Erythroblast (primary cell): ENCODE results near the gene GPR42.

Experiments
- GATA1 ChIP-seq: IDR thresholded peaks from 2 replicates; pipeline ENCODE4 v1.6.1; 2011; ENCODE audit warnings: low read depth, mild to moderate bottlenecking, control low read depth, low read length, moderate library complexity
- POLR2A ChIP-seq: IDR thresholded peaks from 2 replicates; pipeline ENCODE4 v1.6.1; 2011; ENCODE audit warnings: mild to moderate bottlenecking, low read length

- TF ChIP-seq POLR2A (no peak), GATA1 (no peak)
These were observed 5.6 kb upstream of the GPR42 start for GRCh38 chr19:35365303-35365702.
